Transverse colon (tissue), 4 donors: Measurements from ENCODE around the gene RFPL3. TPM values are rescaled to one million over a fixed set of nuclear protein-coding genes. Genes with fewer than 3 reads are reported as not detected.

ENCODE experiments used
- DNase-seq: peaks from one replicate; pipeline ENCODE4 v3.0.0-alpha.2; 2019
- H3K27ac ChIP-seq, 4 donors: fragments of 200-600 bp; sonication (generic); 2 replicates each; pipeline ENCODE4 v1.5.1; 2016 to 2018; ENCODE audit warnings: inconsistent platforms in 4 of 4
- H3K27me3 ChIP-seq: fragments of 200-600 bp; sonication (generic); 2 replicates; pipeline ENCODE4 v1.5.1; 2017; ENCODE audit warnings: inconsistent platforms
- H3K36me3 ChIP-seq, 4 donors: fragments of 200-600 bp; sonication (generic); 2 replicates each; pipeline ENCODE4 v1.5.1; 2017 to 2019; ENCODE audit warnings: inconsistent platforms in 4 of 4
- H3K4me1 ChIP-seq, 4 donors: fragments of 200-600 bp; sonication (generic); 2 replicates each; pipeline ENCODE4 v1.5.1; 2017 to 2020; ENCODE audit warnings: inconsistent platforms in 4 of 4
- H3K4me3 ChIP-seq, 4 donors: fragments of 200-600 bp; sonication (generic); 1 replicate in 1 of 4; 2 replicates in 3 of 4; pipeline versions ENCODE4 v1.5.1 to v1.6.1; 2017 to 2019; ENCODE audit warnings: inconsistent platforms in 4 of 4
- H3K9me3 ChIP-seq, 2 donors: fragments of 200-600 bp; sonication (generic); 2 replicates each; pipeline ENCODE4 v1.5.1; 2017 to 2019; ENCODE audit warnings: inconsistent platforms in 2 of 2
- CTCF ChIP-seq, 5 experiments: fragments of 200-600 bp in 3 of 5; fragments of 450-650 bp in 2 of 5; sonication (generic) in 3 of 5; IDR thresholded peaks; 1 replicate in 2 of 5; 2 replicates in 3 of 5; pipeline ENCODE4 v1.5.1; 2016 to 2017; ENCODE audit warnings: antibody characterized with exemption in 5 of 5, inconsistent platforms in 3 of 5, mild to moderate bottlenecking in 2 of 5, moderate library complexity in 1 of 5
- EP300 ChIP-seq: sonication (generic); formaldehyde crosslinking; IDR thresholded peaks from one replicate; pipeline ENCODE4 v1.6.1; 2017; ENCODE audit warnings: antibody characterized with exemption, low read depth
- POLR2A ChIP-seq: fragments of 450-650 bp; IDR thresholded peaks from one replicate; pipeline ENCODE4 v1.6.1; 2016; ENCODE audit warnings: antibody characterized with exemption, mild to moderate bottlenecking, moderate library complexity
- POLR2AphosphoS5 ChIP-seq, 3 donors: sonication (generic); formaldehyde crosslinking; IDR thresholded peaks; one replicate each; pipeline ENCODE4 v1.6.1; 2016; ENCODE audit warnings: antibody characterized with exemption in 3 of 3
- WGBS, 2 donors: methylation state at CpG; one replicate each; pipeline ENCODE4 v1.1.5; 2018; ENCODE audit warnings: low coverage in 1 of 2; 5-methylcytosine and 5-hydroxymethylcytosine counted together
- in situ Hi-C, 4 donors: fragments of 200-750 bp; cut with MboI; loops; one replicate each; pipeline versions ENCODE4 v1.15.0 to v1.15.1; 2017; ENCODE audit warnings: low sequenced_read_pairs in 3 of 4, low pct_ligation_motif_present in 1 of 4, low pct_unique_long_range_greater_than_20kb in 1 of 4
- intact Hi-C: fragments of 100-400 bp; cut with DNase I; formaldehyde crosslinking; loops from one replicate; pipeline ENCODE4 v1.15.1; 2023; ENCODE audit warnings: low total_unique reads
- total RNA-seq, 4 donors: library from RNA; depleted of rRNA; stranded (reverse); fragments of >200 nt; gene quantifications; one replicate each; pipeline ENCODE4 v1.1.0, GENCODE V29; 2016

Gene RFPL3
- total RNA-seq, 4 donors from 2014 or later: not detected

GRCh38 chr22:32318361-32318760 is 39.3 kb upstream of the RFPL3 start:
- Histone ChIP-seq H3K36me3 (no peaks in the 10 kb centered on the region), H3K4me3 (no peak overlapping the region), H3K4me1 (no peaks in the 10 kb centered on the region), H3K27me3 (no peaks in the 10 kb centered on the region), H3K9me3 (no peaks in the 10 kb centered on the region), H3K27ac (no peak overlapping the region)
- DNase-seq: no peak
- in situ Hi-C loops: no loop called here
- intact Hi-C loops: no loop called here
- no peak for TF ChIP-seq EP300
- TF ChIP-seq POLR2AphosphoS5 (IDR thresholded peaks at IDR 0.05): no peak
- TF ChIP-seq CTCF (IDR thresholded peaks at IDR 0.05): no peak
- no peak for TF ChIP-seq POLR2A
- 13 to 57% methylated on average over 1 of the region's 1 CpG for WGBS, 2 donors

DNA sequence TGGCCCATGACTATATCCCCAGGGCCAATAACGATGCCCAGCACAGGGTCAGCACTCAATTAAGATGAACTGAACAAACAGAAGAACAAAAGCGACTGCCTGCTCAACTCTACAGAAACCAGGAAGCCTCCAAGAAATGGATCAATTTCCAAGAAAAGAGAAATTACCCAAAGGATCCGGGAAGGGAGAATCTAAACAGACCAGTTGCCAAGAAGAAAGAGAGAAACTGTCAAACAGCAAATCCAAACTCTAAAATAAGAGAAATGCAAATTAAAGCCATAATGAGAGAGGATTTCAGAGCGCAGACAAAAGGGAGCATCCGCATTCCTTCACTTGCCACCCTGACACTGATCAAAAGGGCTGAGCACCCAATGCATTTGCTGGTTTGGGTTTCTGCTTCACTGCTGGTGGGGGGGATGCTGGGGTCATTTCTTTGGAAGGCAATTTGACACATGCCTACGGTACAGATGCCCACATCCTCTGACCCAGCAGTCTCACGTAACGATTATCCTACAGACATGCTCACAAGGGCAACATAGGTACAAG is 37.7 kb upstream of the RFPL3 start:
- Histone ChIP-seq H3K4me1 (no peaks in the 10 kb centered on the region), H3K27ac (no peak overlapping the region), H3K27me3 (no peaks in the 10 kb centered on the region), H3K4me3 (no peak overlapping the region), H3K36me3 (no peaks in the 10 kb centered on the region), H3K9me3 (no peaks in the 10 kb centered on the region)
- intact Hi-C loops (no loop called here), in situ Hi-C loops (no loop called here)
- TF ChIP-seq CTCF (IDR thresholded peaks at IDR 0.05) (no peak), POLR2AphosphoS5 (IDR thresholded peaks at IDR 0.05) (no peak), EP300 (no peak), POLR2A (no peak)
- DNase-seq: no peak
- 38 to 59% methylated on average over 3 to 8 of the region's 8 CpGs for WGBS, 2 donors

DNA sequence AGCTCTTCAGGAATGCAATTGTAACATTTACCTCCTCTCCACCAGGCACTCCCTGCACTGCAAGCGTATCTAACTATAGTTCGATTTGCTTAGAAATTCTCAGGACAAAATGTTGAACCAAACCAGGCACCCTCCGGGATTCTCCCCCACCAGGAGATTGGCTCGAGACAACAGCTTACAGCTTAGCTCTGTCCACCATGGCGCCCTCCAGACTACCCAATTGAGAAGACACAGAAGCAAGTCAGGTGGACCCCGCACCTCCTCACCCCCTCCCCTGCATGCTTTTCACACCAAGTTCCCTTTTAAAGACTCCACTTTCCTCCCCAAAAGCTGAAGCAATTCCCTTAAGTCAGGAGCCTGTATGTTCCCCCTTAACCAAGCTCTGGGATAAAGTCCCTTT is 34.7 kb upstream of the RFPL3 start:
- intact Hi-C loops (no loop called here), in situ Hi-C loops (no loop called here)
- H3K36me3 ChIP-seq: no peaks in the 10 kb centered on the region
- no peak overlapping the region for H3K4me3 ChIP-seq
- TF ChIP-seq CTCF (IDR thresholded peaks at IDR 0.05) (no peak), POLR2AphosphoS5 (IDR thresholded peaks at IDR 0.05) (no peak), POLR2A (no peak), EP300 (no peak)
- no peak for DNase-seq
- H3K9me3 ChIP-seq: no peaks in the 10 kb centered on the region
- H3K4me1 ChIP-seq: no peaks in the 10 kb centered on the region
- H3K27ac ChIP-seq: no peak overlapping the region
- no peaks in the 10 kb centered on the region for H3K27me3 ChIP-seq
- WGBS, 2 donors: 85 to 94% methylated on average over 2 to 6 of the region's 6 CpGs

GRCh38 chr22:32323513-32324164 is 34.0 kb upstream of the RFPL3 start:
- in situ Hi-C loops (no loop called here), intact Hi-C loops (no loop called here)
- WGBS, 2 donors: 86 to 88% methylated on average over 4 to 11 of the region's 11 CpGs
- Histone ChIP-seq H3K27ac (no peak overlapping the region), H3K27me3 (no peaks in the 10 kb centered on the region), H3K36me3 (no peaks in the 10 kb centered on the region), H3K4me1 (no peaks in the 10 kb centered on the region), H3K4me3 (no peak overlapping the region), H3K9me3 (no peaks in the 10 kb centered on the region)
- DNase-seq: no peak
- TF ChIP-seq EP300 (no peak), CTCF (IDR thresholded peaks at IDR 0.05) (no peak), POLR2AphosphoS5 (IDR thresholded peaks at IDR 0.05) (no peak), POLR2A (no peak)
